NOMO-1 (cell line): ENCODE measurements around the gene CNNM2.

ENCODE experiments used
- DNase-seq, 2 experiments: peaks; one replicate each; lab custom pipeline; 2025; ENCODE audit not compliant: unreplicated experiment in 2 of 2; lab: John Stamatoyannopoulos, UW

Gene CNNM2

GRCh38 chr10:102917962-102918816 is at the start of gene CNNM2:
TSS of gene CNNM2 (plus strand) at chr10:102918294. CDS start at chr10:102918481, 187 bp downstream.
- peak; percentile 97 to 99 for DNase-seq

- DNase-seq: no peak
Observed at GRCh38 chr10:102868911-102869257, 49.2 kb upstream of the CNNM2 start.

GRCh38 chr10:102869258-102870198 is 48.6 kb upstream of the CNNM2 start, which contains the start of gene AS3MT:
TSS of gene AS3MT (plus strand) at chr10:102869470. CDS start at chr10:102869593, 123 bp downstream.
- DNase-seq: no peak

DNA sequence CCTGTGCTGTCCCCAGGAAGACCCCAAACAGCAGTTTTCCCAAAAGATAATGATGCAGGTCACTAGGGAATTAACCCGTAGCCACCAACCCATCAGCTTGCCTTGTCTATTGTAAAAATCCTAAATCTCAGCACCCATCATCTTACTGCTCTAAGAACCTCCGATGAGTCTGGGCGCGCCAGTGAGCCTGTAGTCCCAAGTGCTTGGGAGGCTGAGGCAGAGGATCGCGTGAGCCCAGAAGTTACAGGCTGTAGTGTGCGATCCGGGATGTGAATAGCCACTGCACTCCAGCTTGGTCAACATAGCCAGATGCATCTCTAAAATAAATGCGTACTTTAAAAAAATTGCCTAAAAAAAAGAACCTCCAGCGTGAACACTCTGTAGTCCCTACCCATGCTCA is 47.9 kb upstream of the CNNM2 start:
- no peak for DNase-seq

DNA sequence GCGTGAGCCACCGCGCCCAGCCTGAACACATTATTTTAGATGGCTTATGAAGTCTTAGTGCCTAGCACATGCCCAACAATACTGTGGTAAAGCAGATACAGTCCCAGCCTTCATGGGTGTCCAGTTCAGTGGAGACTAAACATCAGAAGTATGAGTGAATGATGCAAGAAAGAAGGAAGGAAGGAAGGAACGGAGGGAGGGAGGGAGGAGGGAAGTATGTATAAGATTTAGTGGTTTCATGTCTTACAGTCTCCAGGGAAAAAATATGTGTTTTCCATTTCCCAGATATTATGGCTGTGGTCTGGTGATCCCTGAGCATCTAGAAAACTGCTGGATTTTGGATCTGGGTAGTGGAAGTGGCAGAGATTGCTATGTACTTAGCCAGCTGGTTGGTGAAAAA is 45.9 kb upstream of the CNNM2 start:
- no peak for DNase-seq

GRCh38 chr10:102876747-102877153 is 41.3 kb upstream of the CNNM2 start:
- DNase-seq: no peak

GRCh38 chr10:102878629-102879028 is 39.5 kb upstream of the CNNM2 start:
- no peak for DNase-seq

DNA sequence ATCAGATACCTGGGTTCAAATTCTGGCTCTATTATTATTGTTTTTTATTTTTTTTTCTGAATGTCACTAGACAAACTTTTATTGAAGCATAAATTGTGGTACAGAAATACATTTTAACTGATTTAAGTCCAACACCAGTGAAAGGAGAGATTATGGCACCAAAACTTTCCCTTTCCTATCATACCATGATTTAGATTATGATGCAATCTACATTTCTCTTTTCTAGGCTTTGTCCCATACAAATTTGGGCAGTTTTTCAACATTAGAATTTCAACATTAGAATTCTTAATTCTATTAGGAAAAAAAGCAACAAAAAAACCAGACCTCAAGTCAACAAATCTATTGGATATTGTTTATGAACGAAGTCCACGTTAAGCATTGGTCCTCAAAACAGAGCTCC is 37.8 kb upstream of the CNNM2 start:
- no peak for DNase-seq

GRCh38 chr10:102888048-102888447 is 30.0 kb upstream of the CNNM2 start:
- DNase-seq: no peak

GRCh38 chr10:102894466-102895213 is 23.5 kb upstream of the CNNM2 start:
- DNase-seq: no peak

- DNase-seq: no peak
Observed at GRCh38 chr10:102900006-102900405, 18.1 kb upstream of the CNNM2 start.

- no peak for DNase-seq
Observed at GRCh38 chr10:102904346-102904745, 13.7 kb upstream of the CNNM2 start.

DNA sequence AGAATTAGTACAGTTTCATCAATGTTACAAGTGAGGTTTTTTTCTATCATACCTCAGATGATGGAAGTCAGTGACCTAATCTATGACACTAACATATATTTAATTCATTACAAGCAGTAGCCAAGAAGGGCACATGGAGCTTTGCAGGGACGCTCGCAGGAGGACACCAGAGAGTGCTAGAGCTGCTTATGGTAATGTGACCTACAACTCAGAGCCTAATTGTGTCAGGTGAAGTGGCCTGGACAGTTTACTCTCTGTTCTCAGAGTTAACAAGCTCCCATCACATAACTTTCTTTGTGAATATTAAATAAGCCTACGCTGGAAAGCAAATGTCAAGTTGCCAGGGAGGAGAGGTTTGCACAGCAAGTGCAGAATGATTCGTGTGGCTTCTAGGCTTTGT is 11.6 kb upstream of the CNNM2 start:
- no peak for DNase-seq

- DNase-seq: no peak
Observed at GRCh38 chr10:102914781-102915180, 3.3 kb upstream of the CNNM2 start.

- no peak for DNase-seq
Observed at GRCh38 chr10:102916173-102916572, 1.9 kb upstream of the CNNM2 start.

DNA sequence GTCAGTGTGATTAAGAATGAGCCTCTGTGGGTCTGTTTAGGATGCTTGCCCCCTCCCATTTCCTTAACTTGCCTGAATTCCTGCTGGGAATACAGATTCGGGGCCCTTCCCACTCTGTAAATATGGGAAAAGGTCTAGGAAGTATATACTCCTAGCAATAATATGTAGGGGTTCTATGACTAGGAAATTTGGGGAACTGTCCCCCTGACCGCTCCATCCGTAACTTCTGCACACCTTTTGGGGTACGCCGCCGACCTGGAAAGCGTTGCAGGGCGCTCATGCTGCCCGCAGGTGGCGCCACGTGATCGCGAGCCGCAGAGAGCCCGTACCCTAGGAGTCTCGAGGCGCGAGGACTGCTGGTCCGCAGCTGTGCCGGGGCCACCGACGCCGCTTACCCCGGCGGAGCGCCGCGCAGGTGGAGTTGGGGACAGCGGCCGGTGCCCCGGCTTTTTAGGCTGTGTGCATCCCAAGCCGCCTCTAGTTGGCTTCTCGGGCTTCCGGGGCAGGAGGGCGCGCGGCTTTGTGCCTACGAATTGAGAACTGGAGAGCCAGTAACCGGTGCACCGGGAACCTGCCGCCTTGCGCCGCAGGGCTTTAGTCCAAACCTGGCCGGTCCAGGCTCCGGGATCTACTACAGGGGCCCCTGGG is 656 bp upstream of the CNNM2 start:
- peak; percentile 55 to 77 for DNase-seq

GRCh38 chr10:102918817-102919245 is 737 bp downstream of the CNNM2 start:
- no peak for DNase-seq

- no peak for DNase-seq
Observed at GRCh38 chr10:102919246-102919959, 1.3 kb downstream of the CNNM2 start.

DNA sequence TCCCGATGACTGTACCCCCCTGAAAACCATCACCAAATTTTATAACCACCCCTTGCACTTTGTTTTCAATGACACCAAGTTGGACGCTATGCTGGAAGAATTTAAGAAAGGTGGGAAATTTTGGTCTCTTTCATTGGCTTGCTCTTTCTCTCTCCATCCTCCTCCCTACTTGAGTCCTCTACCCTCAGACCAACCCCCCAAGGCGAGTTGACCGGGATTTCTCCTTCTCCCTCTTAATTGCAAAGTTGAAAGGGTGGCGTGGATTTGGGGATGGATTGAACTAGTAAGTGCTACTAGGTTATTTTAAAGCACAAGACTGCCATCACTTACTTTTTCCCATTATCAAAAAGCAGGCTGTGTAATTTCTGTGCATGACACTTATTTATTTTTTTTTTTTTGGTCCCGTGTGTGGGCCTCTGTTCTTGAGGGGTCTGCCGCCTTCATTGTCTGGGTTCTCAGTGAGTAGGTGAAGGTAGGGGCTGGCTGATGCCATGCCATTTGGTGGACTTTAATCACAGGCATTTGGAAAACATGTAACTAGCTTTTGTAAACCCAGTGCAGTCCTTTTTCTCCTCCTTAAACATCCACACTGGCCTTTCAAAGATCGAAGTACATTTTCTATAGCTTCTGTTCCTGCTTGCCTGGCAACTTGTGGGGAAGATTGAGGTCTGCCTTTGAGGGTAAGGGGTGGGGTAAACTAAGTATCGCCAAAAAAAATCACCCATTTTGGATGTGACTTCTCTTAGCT is 2.1 kb downstream of the CNNM2 start:
- no peak for DNase-seq
